CD1c-positive myeloid dendritic cell (primary cell): ENCODE data around the gene PHACTR1.

ENCODE experiments used
- DNase-seq: peaks from one replicate; pipeline ENCODE4 v3.0.0-alpha.2; 2016; ENCODE audit errors: extremely low spot score

Gene PHACTR1

DNA sequence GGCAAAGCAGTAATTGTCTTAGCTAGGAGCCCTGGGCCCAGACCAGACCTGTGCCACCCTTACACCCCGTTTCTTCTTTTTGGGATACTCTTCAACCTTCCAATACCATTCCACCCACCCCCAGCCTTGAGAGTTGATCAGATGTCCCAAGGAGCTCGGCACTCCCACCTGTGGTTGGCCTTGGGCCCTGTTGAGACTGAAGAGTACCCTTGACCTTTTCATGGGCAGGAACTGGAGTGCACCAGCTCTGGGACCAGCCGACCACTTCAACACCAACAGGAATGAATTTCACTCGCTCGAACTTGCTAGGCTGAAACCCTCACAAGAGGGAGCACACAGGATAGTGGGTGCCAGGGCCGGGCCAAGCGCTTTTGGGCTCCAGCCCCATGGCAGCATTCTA is 273.6 kb downstream of the PHACTR1 start:
- no peak for DNase-seq

- DNase-seq, result no peak
Observed at GRCh38 chr6:12991435-12991834, 274.9 kb downstream of the PHACTR1 start.

DNA sequence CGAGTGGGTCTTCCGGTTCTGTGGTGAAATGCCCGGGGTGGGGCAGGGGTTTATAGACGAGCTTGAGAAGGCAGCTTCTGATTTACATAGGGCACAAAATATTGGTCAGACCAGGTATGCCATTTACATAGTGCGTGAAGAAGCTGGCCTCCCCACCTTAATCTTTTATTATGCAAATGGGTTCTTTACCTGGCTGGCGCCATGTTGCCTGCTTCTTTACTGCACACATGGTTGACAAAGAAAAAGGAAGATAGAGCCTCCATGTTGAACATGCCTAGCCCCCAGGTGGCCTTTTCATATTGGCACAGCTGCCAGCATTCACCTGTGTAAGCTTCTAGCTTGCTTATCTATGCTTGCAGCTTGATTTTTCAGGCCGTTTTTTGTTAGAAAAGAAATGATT is 276.2 kb downstream of the PHACTR1 start:
- no peak for DNase-seq

DNA sequence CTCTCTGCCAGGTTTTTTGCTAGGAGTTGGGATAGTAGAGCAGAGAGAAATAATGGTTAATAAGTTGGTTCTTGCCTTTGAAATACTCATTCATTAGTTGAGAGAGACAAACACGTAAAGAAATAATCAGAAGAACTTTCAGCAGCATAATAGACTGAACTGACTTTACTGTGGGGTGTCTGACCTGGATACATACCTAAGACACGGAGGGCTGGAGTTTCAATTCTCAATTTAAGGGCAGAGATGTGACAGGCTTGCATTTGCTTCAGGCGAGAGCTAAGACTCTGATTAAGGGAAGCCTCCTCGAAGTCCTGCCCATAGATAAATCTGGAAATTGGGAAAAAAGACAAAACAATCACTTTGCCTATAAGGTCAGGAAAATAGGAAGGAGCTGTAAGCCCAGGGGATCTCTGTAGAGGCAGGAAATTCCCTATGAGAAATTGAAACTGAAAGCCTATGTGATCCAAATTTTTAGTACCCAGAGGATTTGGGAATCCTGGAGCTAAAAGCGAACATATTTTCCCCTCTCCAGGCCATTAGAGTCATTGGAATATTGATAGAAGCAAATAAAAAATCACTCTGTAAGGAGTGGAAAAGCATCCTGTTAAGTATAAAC is 276.8 kb downstream of the PHACTR1 start:
- no peak for DNase-seq

- no peak for DNase-seq
Observed at GRCh38 chr6:12995419-12995818, 278.9 kb downstream of the PHACTR1 start.

GRCh38 chr6:13000537-13000936 is 284.0 kb downstream of the PHACTR1 start:
- no peak for DNase-seq

- no peak for DNase-seq
Observed at GRCh38 chr6:13001927-13002326, 285.4 kb downstream of the PHACTR1 start.

DNA sequence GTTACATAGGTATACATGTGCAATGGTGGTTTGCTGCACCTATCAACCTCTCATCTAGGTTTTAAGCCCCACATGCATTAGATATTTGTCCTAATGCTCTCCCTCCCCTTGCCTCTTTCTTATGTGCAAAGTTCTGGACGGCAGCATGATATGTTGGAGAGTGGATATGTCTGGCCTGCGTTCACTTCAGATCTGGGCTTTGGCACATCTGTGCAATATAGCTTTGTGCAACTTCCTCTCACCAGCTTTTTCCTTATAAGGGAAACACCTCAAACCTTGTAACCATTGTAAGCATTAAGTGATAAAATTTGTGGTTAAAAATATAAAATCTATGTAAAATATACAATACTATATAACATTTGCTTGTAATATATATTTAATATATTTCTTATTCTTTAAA is 288.0 kb downstream of the PHACTR1 start:
- no peak for DNase-seq

DNA sequence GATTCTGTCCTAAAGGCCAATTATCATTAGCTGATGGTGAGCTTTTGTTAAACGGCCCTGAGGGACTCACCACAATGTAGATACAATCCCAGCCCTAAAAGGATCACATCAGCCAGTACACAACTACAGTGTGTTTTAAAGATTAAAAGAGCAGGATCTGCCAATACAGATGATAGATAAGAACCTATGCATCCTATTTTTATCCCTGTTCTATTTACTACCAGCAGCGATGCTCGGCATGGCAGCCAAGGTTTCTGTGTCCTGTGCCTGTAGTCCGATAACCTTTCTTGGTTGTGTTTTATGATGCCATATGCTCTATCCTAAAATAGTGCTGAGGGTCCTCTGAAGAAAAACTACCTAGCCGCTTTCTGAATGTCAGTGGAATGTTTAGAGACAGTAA is 289.4 kb downstream of the PHACTR1 start:
- no peak for DNase-seq

GRCh38 chr6:13006578-13007300 is 290.2 kb downstream of the PHACTR1 start:
- DNase-seq, result no peak

DNA sequence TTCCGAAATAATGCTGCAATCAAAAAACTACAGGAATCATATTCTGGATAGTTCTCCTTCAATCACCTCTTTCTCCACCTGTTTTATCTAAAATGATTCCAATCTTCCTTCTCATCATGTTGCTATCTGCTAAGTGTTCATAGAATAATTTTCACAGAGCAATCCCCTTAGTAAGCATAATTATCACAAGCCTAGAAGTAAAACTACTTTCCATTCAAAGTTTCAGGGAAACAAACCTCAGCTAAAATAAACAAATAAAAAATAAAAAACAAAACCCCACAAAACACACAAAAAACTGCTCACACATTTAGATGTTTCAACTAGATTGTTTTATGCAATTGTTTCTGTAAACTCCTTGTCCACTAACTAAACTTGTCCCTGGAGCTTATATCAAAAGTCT is 291.2 kb downstream of the PHACTR1 start:
- DNase-seq, result no peak

DNA sequence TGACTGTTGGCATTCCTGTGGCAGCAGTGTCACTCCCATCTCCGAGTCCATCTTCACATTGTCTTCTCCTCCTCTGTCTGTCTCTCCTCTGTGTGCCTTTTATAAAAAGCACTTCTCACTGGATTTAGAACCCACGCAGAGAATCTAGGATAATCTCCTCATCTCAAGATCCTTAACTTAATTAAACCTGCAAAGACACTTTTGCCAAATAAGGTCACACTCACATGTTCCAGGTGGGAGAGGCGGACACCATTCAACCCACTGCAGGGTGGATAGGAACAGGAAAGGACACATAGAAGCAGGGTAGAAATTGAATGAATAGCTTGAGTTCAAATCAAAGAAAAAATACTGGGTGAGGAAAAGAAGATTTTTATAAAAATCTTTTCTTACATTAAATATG is 292.5 kb downstream of the PHACTR1 start:
- DNase-seq, result no peak

- no peak for DNase-seq
Observed at GRCh38 chr6:13009461-13009860, 292.9 kb downstream of the PHACTR1 start.

DNA sequence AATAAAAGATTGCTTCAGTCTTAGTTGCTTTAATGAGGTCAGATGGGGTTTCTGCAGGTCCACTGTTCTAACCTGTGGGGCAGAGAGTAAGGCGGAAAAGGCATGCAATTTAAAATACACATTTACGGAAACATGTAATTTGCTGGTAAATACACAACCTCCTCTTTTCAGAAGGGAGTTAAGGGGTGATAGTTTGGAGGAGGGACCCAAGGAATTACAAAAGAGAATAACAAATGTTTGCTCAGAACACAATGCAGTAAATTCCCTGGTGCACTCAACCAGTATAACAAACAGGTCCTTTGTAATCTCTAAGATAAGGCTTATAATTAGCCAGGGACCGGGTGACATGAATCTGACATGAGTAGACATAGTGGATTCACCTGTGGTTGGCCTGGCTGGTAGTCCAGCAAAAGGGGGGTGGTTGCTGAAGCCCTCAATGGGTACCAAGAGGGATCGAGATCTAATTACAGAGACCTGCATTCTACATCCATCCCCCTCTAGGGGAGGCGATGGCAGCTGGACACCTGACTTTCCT is 295.1 kb downstream of the PHACTR1 start:
- no peak for DNase-seq

DNA sequence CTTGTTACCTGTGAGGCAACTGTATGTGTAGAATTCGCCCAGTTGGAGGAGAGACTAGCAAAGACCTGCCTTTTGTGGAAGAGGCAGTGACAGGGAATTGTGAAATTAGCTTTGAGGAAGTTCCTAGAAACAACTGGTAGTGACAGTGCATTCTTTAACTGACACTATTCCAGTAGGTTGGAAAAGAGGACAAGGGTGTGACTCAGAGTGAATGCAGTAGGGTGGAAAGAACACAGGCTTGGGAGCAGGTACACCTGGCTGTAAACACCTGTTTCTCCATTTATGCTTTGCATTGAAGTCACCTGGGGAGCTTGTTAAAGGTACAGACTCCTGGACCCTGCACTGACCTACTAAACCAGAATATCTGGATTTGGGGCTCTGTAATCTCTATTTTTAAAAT is 295.7 kb downstream of the PHACTR1 start:
- peak; percentile 70 for DNase-seq

GRCh38 chr6:13012977-13013680 is 296.6 kb downstream of the PHACTR1 start:
- no peak for DNase-seq

DNA sequence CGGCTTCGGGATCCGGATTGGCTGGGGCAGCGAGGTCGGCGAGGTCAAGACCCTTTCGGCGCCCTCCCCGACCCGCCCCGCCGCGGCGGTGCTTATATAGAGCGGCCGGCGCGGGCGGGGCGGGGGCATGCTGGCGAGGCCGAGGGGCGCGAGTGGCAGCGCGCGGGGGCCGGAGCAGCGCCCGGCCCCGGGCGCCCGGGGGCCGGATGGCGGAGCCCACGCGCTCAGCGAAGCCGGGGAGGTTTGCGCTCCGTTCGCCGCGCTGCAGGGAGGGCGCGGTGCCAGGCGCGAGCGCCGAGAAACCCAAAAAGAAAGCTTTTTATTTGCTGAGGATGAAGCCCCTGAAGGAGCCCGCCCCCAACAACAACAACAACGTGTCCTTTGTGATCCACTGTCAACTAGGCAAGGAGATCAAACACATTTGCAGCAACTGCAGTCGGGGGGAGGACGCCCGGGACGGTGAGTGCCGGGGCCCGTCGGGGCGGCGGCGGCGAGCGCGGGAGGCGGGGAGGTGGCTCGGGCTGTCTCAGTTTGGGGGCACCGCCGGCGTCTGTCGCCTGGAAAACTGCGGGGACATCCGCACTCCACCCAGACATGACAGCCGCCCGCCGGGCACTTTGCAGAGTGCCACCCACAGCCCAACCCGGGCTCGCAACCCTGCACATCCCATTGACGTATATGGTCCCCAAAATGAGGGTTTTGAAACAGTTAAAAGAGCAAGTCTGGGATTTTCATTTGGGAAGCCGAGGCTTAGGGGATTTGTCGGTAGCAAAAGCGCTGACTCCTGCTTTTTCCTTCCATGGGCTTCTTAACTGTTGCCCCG is 297.3 kb downstream of the PHACTR1 start:
- DNase-seq, result peak; percentile 25

DNA sequence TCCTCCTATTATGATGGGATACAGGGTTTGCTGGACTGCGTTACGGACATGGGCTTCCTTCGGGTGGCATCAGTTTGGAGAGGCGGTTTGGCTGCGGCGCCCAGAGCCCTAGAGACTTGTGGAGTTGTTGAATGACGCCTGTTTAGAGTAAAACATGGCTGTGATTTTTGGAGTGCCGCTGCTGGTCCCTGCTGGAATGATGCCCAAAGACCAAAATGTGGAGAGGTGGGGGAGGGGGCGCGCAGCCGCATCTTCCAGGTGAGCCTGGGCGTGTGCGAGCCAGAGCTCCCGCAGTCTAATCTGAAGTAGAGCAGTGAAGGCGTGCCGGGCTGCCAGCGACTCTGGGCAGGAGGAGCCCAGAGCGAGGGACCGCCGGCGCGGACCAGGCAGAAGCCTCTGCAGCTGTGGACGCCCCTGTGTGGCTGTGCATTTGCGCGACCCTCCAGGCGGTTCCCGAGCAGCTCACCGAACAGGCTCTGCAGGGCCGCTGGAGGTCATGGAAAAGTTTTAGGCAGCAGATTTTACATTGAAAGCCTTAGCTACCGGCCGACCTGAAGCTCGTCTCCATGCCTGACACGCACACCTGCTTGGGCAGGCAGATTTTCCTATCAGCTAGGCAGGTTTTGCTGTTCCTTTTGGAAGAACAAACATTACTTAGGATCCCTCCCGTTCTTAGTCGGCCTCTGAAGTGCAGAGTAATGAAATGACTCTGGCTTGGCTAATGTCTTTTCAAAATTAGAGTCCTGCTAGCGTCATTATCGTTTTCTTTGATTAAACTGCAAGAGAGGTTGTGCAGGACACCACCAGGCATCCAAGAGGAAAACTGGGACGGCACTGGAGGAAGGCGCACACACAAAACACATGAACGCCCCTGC is 298.2 kb downstream of the PHACTR1 start:
- DNase-seq, result no peak

GRCh38 chr6:13015379-13015681 is 298.8 kb downstream of the PHACTR1 start:
- DNase-seq, result no peak

GRCh38 chr6:13024616-13025015 is 308.0 kb downstream of the PHACTR1 start:
- no peak for DNase-seq

DNA sequence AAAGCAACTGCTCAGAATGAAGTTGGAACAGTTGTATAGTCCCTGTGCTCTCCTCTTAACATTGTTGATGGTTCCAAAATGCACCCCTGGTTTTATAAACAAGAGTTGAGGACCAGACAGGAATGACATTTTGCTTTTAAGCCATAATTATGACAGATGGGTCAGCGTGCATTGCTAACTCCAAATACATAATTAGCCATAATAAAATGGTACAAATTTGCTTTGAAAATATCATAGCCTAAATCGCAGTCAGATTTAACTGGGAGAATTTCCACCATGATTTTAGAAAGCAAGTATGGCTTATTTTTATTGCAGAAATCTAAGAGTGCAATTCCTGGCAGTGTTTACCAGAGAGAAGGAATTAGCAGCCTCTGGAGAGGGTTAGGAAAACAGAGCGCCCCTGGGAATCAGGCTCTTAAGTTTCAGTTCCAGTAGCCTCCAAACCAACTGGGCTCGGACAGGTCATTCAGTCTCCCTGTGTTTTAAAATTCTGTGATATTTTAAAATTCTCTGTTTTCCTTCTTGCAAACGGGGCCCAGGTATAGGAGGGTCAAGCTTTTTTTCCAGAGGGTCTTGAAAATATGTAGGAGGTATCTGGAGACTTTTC is 309.4 kb downstream of the PHACTR1 start:
- DNase-seq, result no peak
